Left ventricle myocardium inferior (tissue), 1 donor: ENCODE measurements around the gene RFFL. TPM values are rescaled to one million over a fixed set of nuclear protein-coding genes. Genes with fewer than 3 reads are reported as not detected.

ENCODE experiments used
- DNase-seq: peaks from one replicate; pipeline ENCODE4 v3.0.0-alpha.2; 2020
- H3K27ac ChIP-seq: fragments of 200-600 bp; replicated peaks from 2 replicates; pipeline ENCODE4 v1.8.0; 2021
- H3K27me3 ChIP-seq: fragments of 200-600 bp; 2 replicates; pipeline ENCODE4 v1.8.0; 2021; ENCODE audit warnings: low read depth
- H3K36me3 ChIP-seq: fragments of 200-600 bp; 2 replicates; pipeline ENCODE4 v1.8.0; 2021
- H3K4me1 ChIP-seq: fragments of 200-600 bp; 2 replicates; pipeline ENCODE4 v1.8.0; 2021
- H3K4me3 ChIP-seq: fragments of 200-600 bp; 2 replicates; pipeline ENCODE4 v1.8.0; 2021; ENCODE audit warnings: mild to moderate bottlenecking, moderate library complexity
- H3K9me3 ChIP-seq: fragments of 200-600 bp; replicated peaks from 2 replicates; pipeline ENCODE4 v1.8.0; 2021
- CTCF ChIP-seq: fragments of 200-600 bp; IDR thresholded peaks from 2 replicates; pipeline ENCODE4 v1.8.0; 2021; ENCODE audit warnings: antibody characterized with exemption, mild to moderate bottlenecking, borderline replicate concordance
- intact Hi-C: fragments of 100-400 bp; cut with micrococcal nuclease; formaldehyde crosslinking; loops from one replicate; pipeline ENCODE4 v1.11.0; 2022
- total RNA-seq: library from RNA; stranded (reverse); fragmentation: NEBNext Ultra II Directional; extraction: Animal tissue kit (Norgen Biotek cat#: 25700); gene quantifications from one replicate; pipeline ENCODE4 v1.2.1, GENCODE V29; 2021
- donor health status: DM: no; HTN: yes; CAD: no; lungs with severe emphysema.

RFFL gene
- total RNA-seq, 1 donor from 2014 or later, result 10.1 TPM

- Histone ChIP-seq H3K36me3 (peaks cover 27% of the 10 kb centered on the region), H3K27me3 (no peaks in the 10 kb centered on the region), H3K4me1 (peaks cover 41% of the 10 kb centered on the region), H3K4me3 (no peak overlapping the region), H3K27ac (peak overlapping the region; percentile 76), H3K9me3 (no peaks in the 10 kb centered on the region)
- no peak for TF ChIP-seq CTCF
- no peak for DNase-seq
- intact Hi-C loops, result no loop called here
Measured at GRCh38 chr17:35021520-35022380, 41.8 kb downstream of the RFFL start.

- H3K4me1 ChIP-seq, result peaks cover 49% of the 10 kb centered on the region
- H3K9me3 ChIP-seq, result no peaks in the 10 kb centered on the region
- H3K36me3 ChIP-seq, result peaks cover 38% of the 10 kb centered on the region
- no peak for TF ChIP-seq CTCF
- intact Hi-C loops, result no loop called here
- H3K27me3 ChIP-seq, result no peaks in the 10 kb centered on the region
- no peak overlapping the region for H3K4me3 ChIP-seq
- DNase-seq, result no peak
- peak overlapping the region; percentile 76 for H3K27ac ChIP-seq
Measured at GRCh38 chr17:35019386-35020179, 43.9 kb downstream of the RFFL start.

DNA sequence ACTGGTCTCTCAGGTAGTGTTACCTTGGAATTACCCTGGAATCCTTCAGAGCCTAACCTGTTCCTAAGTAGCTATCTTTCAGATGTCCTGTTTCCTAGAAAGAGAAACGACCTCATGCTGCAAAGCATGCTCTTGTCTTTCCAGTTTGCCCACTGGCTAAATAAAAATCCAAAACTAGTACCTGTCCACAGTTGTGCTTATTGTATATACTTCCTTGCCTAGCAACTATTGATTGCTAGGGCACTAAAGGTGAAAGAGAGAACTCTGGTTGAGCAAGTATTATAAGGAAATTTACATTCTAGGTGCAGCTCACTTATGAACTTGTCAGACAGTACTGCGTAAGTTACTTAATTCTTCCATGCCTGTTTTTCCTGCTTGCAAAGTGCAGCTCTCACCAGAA, 44.7 kb downstream of the RFFL start:
- Histone ChIP-seq H3K27ac (no peak overlapping the region), H3K4me1 (peaks cover 49% of the 10 kb centered on the region), H3K4me3 (no peak overlapping the region), H3K9me3 (no peaks in the 10 kb centered on the region), H3K36me3 (peaks cover 46% of the 10 kb centered on the region), H3K27me3 (no peaks in the 10 kb centered on the region)
- TF ChIP-seq CTCF, result no peak
- intact Hi-C loops, result no loop called here
- no peak for DNase-seq

GRCh38 chr17:35017021-35017420, 46.5 kb downstream of the RFFL start:
- intact Hi-C loops, result no loop called here
- H3K27me3 ChIP-seq, result no peaks in the 10 kb centered on the region
- peaks cover 37% of the 10 kb centered on the region for H3K4me1 ChIP-seq
- peaks cover 49% of the 10 kb centered on the region for H3K36me3 ChIP-seq
- H3K27ac ChIP-seq, result no peak overlapping the region
- no peak for DNase-seq
- no peaks in the 10 kb centered on the region for H3K9me3 ChIP-seq
- TF ChIP-seq CTCF, result no peak
- H3K4me3 ChIP-seq, result no peak overlapping the region

DNA sequence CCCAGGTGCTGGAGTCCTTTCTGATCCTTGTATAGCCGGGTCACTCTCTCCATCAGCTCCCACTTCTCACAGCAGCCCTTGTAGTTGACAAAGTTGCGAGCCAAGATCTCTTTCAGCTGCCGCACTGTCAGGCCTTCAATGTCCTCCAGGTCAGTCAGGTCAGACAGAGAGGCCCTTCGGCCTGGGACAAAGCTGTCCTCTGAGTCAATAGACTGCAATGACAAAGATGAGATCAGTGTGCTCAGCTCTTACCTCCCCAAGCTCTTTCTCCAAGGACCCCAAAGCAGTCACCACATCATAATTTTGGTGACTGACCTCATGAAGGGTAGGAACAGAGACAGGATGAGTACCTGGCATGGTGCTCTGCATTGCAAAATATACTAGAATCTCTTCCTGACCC, 47.1 kb downstream of the RFFL start:
- Histone ChIP-seq H3K4me3 (no peak overlapping the region), H3K4me1 (peaks cover 31% of the 10 kb centered on the region), H3K27ac (peak overlapping the region; percentile 22), H3K9me3 (no peaks in the 10 kb centered on the region), H3K27me3 (no peaks in the 10 kb centered on the region), H3K36me3 (peaks cover 55% of the 10 kb centered on the region)
- no peak for TF ChIP-seq CTCF
- DNase-seq, result no peak
- intact Hi-C loops, result no loop called here
